Measurements from ENCODE around the gene FOXK1.

GRCh38 chr7:4689151-4689550 lies 7.1 kb downstream of the FOXK1 start:
- TF ChIP-seq CTCF (conservative IDR thresholded peaks at IDR 0.05 in 1 of 2, IDR thresholded peaks at IDR 0.05 in 1 of 2; ENCODE audit: low read depth in 1 of 2, low read length in 2 of 2) (no peak), EZH2 (IDR thresholded peaks at IDR 0.05; ENCODE audit: low read length, missing control alignments) (no peak)

Data from fibroblast of lung (primary cell).